Measurements from ENCODE around the gene NANP.

The NANP gene

DNA sequence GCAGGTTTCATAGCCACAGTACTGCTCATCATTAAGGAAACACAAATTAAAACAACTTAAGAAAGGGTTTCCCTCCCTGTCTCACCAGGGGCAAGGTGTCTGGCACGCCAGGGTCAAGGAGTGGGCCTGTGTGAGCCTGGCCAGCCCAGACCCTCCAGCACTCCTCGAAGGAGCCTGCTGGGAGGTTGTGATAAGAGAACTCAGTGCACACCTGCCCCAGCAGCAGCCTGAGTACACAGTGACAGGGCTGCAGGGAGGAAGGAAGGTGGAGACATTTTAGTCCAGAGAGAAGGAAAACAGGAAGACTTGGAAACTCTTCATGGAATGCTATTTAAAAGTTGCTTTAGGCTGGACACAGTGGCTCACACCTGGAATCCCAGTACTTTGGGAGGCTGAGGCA lies 52.6 kb downstream of the NANP start:
- TF ChIP-seq, protein P1, sequence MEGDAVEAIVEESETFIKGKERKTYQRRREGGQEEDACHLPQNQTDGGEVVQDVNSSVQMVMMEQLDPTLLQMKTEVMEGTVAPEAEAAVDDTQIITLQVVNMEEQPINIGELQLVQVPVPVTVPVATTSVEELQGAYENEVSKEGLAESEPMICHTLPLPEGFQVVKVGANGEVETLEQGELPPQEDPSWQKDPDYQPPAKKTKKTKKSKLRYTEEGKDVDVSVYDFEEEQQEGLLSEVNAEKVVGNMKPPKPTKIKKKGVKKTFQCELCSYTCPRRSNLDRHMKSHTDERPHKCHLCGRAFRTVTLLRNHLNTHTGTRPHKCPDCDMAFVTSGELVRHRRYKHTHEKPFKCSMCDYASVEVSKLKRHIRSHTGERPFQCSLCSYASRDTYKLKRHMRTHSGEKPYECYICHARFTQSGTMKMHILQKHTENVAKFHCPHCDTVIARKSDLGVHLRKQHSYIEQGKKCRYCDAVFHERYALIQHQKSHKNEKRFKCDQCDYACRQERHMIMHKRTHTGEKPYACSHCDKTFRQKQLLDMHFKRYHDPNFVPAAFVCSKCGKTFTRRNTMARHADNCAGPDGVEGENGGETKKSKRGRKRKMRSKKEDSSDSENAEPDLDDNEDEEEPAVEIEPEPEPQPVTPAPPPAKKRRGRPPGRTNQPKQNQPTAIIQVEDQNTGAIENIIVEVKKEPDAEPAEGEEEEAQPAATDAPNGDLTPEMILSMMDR (IDR thresholded peaks at IDR 0.05; ENCODE audit: low read depth, low read length), result no peak
- DNase-seq (ENCODE audit: low read depth, low spot score), result no peak
- no peak overlapping the region for H3K4me3 ChIP-seq (ENCODE audit: low read depth, low read length)
- in situ Hi-C loops (cut with HindIII; ENCODE audit: low sequenced_read_pairs), result no loop called here

- TF ChIP-seq, protein P1 (IDR thresholded peaks at IDR 0.05; ENCODE audit: low read depth, low read length), result no peak
- no peak for DNase-seq (ENCODE audit: low read depth, low spot score)
- in situ Hi-C loops (cut with HindIII; ENCODE audit: low sequenced_read_pairs), result no loop called here
- no peak overlapping the region for H3K4me3 ChIP-seq (ENCODE audit: low read depth, low read length)
Observed at GRCh38 chr20:25570148-25570530, 53.7 kb downstream of the NANP start.

DNA sequence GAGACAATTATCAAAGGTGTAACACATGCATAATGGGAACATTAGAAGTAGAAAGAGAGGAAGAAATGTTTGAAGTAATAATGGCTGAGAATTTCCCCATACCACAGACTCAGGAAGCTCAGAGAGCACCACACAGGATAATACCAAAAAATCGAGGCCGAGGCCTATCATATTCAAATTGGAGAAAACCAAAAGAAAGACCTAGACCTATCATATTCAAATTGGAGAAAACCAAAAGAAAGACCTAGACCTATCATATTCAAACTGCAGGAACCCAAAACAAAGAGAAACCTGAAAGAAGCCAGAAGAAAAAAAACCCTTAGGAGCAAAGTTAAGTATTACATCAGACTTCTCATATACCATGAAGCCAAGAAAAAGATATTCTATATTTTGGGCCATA lies 56.5 kb downstream of the NANP start:
- in situ Hi-C loops (cut with HindIII; ENCODE audit: low sequenced_read_pairs), result no loop called here
- TF ChIP-seq, protein P1 (IDR thresholded peaks at IDR 0.05; ENCODE audit: low read depth, low read length), result no peak
- H3K4me3 ChIP-seq (ENCODE audit: low read depth, low read length), result no peak overlapping the region
- no peak for DNase-seq (ENCODE audit: low read depth, low spot score)

DNA sequence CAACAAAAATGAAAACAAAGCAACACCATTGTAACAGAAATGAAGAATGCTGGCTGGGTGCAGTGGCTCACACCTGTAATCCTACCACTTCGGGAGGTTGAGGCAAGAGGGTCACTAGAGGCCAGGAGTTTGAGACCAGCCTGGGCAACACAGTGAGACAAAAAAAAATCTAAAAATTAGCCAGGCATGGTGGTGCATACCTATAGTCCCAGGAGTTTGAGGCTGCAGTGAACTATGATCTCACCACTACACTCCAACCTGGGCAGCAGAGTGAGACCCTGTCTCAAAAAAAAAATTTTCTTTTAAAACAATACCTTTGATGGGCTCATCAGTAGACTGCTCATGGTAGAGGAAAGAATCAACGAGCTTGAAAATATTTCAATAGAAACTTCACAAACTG lies 57.0 kb downstream of the NANP start:
- no peak for DNase-seq (ENCODE audit: low read depth, low spot score)
- TF ChIP-seq, protein P1 (IDR thresholded peaks at IDR 0.05; ENCODE audit: low read depth, low read length), result no peak
- in situ Hi-C loops (cut with HindIII; ENCODE audit: low sequenced_read_pairs), result no loop called here
- no peak overlapping the region for H3K4me3 ChIP-seq (ENCODE audit: low read depth, low read length)

- H3K4me3 ChIP-seq (ENCODE audit: low read depth, low read length), result no peak overlapping the region
- TF ChIP-seq, protein P1 (IDR thresholded peaks at IDR 0.05; ENCODE audit: low read depth, low read length), result no peak
- no peak for DNase-seq (ENCODE audit: low read depth, low spot score)
- in situ Hi-C loops (cut with HindIII; ENCODE audit: low sequenced_read_pairs), result no loop called here
Observed at GRCh38 chr20:25565578-25566157, 58.1 kb downstream of the NANP start.

DNA sequence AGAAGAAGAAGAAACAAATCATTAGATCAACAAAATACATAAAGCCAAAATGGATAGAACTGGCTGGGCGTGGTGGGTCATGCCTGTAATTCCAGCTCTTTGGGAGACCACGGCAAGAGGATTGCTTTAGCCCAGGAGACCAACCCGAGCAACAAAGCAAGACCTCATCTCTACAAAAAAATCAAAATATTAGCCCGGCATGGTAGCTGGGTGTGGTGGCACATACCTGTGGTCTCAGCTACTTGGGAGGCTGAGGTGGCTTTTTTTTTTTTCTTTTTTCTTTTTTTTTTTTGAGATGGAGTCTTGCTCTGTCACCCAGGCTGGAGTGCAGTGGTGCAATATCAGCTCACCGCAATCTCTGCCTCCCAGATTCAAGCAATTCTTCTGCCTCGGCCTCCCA lies 59.9 kb downstream of the NANP start:
- in situ Hi-C loops (cut with HindIII; ENCODE audit: low sequenced_read_pairs), result no loop called here

More for the DNA sequence above, 59.9 kb downstream of the NANP start:
- DNase-seq (ENCODE audit: low read depth, low spot score), result no peak
- no peak overlapping the region for H3K4me3 ChIP-seq (ENCODE audit: low read depth, low read length)
- TF ChIP-seq, protein P1 (IDR thresholded peaks at IDR 0.05; ENCODE audit: low read depth, low read length), result no peak

Measured in astrocyte of the spinal cord (primary cell).